ENCODE data around the gene SLC4A11.

The SLC4A11 gene

DNA sequence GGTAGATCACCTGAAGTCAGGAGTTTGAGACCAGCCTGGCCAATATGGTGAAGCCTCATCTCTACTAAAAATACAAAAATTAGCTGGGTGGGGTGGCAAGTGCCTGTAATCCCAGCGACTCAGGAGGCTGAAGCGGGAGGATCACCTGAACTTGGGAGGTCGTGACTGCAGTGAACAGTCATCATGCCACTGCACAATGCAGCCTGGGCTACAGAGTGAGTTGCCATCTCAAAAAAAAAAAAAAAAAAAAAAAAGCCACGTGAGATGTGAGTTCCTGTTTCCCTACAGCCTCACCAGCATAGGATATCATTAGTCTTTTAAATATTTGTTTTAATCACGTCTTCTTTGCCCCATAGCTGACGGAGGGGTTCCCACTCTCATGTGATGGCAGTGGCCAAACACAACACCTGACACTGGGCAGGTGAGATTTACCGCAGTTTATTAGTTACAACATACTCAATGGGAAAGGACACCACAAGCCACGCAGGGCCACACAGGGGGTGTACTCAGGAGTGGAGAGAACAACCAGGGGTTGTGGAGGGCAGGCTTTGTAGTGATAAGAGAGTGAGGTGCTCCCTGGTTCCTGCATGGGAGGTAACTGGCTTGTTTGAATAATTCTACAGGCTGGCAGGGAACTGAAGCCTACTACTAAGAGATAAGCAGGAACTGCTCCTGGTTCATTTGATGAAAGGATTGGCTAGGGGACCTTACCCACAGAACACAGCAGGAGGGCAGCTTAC, 61.1 kb downstream of the SLC4A11 start:
- no peak for DNase-seq (ENCODE audit: low read depth in 2 of 3, low spot score in 1 of 3)
